K562 (cell line): ENCODE data around the gene MTO1. TPM values are rescaled to one million over a fixed set of nuclear protein-coding genes. Genes with fewer than 3 reads are reported as not detected.

Experiments
- ARHGAP35 ChIP-seq: fragments of 450-650 bp; IDR thresholded peaks from 2 replicates; pipeline ENCODE4 v1.6.1; 2018; ENCODE audit not compliant: partially characterized antibody
- CAMTA2 ChIP-seq: fragments of 250-450 bp; sonication (Bioruptor Pico); conservative IDR thresholded peaks from 2 replicates; pipeline ENCODE4 v1.5.1; 2022
- CBX8 ChIP-seq: fragments of 200-600 bp; sonication (generic); IDR thresholded peaks from 2 replicates; pipeline ENCODE4 v1.6.1; 2012; ENCODE audit warnings: borderline replicate concordance, mixed run types, low read depth, mild to moderate bottlenecking, moderate library complexity, mixed read lengths, low read length, control low read depth, inconsistent platforms; ENCODE audit not compliant: poor library complexity, severe bottlenecking; ENCODE audit errors: extremely low read depth
- CEBPB ChIP-seq: fragments of 450-650 bp; IDR thresholded peaks from 2 replicates; pipeline ENCODE4 v1.6.1; 2016; ENCODE audit warnings: missing genetic modification characterization, missing compliant biosample characterization
- CREM ChIP-seq: IDR thresholded peaks from 2 replicates; pipeline ENCODE4 v1.6.1; 2014; ENCODE audit warnings: antibody characterized with exemption, low read depth
- E2F5 ChIP-seq: sonication (generic); formaldehyde crosslinking; IDR thresholded peaks from 2 replicates; pipeline ENCODE4 v1.8.0; 2022; ENCODE audit warnings: mild to moderate bottlenecking, missing genetic modification reagents
- ETS1 ChIP-seq: conservative IDR thresholded peaks from 2 replicates; pipeline ENCODE4 v1.6.1; 2011; ENCODE audit warnings: low read depth, mild to moderate bottlenecking, low read length; ENCODE audit not compliant: control insufficient read depth
- FOXA3 ChIP-seq, 2 experiments: fragments of 450-650 bp in 1 of 2; sonication (generic) in 1 of 2; formaldehyde crosslinking; IDR thresholded peaks in 1 of 2; conservative IDR thresholded peaks in 1 of 2; 2 replicates each; pipeline versions ENCODE4 v1.4.0 to v1.8.0; 2020 to 2022; ENCODE audit warnings: mild to moderate bottlenecking in 2 of 2, missing genetic modification reagents in 1 of 2
- KDM2B ChIP-seq: fragments of 250-450 bp; sonication (Bioruptor Pico); IDR thresholded peaks from 2 replicates; pipeline ENCODE4 v1.8.0; 2021; ENCODE audit warnings: mild to moderate bottlenecking, moderate library complexity
- MAFG ChIP-seq: fragments of 450-650 bp; conservative IDR thresholded peaks from 2 replicates; pipeline ENCODE4 v1.6.1; 2016; ENCODE audit warnings: missing genetic modification characterization, missing compliant biosample characterization
- NR2F6 ChIP-seq: fragments of 450-650 bp; formaldehyde crosslinking; IDR thresholded peaks from 2 replicates; pipeline ENCODE4 v1.4.0; 2020; ENCODE audit warnings: mild to moderate bottlenecking
- PPARD ChIP-seq: fragments of 250-450 bp; sonication (Bioruptor Pico); IDR thresholded peaks from 2 replicates; pipeline ENCODE4 v1.8.0; 2022; ENCODE audit warnings: inconsistent platforms, mild to moderate bottlenecking, moderate library complexity
- PTBP1 ChIP-seq: fragments of 200-400 bp; formaldehyde crosslinking; IDR thresholded peaks from 2 replicates; pipeline ENCODE4 v1.6.1; 2017; ENCODE audit warnings: low read depth, low read length
- RBM14 ChIP-seq: fragments of 200-400 bp; formaldehyde crosslinking; IDR thresholded peaks from 2 replicates; pipeline ENCODE4 v1.6.1; 2018; ENCODE audit warnings: low read depth, mild to moderate bottlenecking, low read length, moderate library complexity, borderline replicate concordance; ENCODE audit not compliant: insufficient read depth
- RERE ChIP-seq: sonication (generic); formaldehyde crosslinking; IDR thresholded peaks from 2 replicates; pipeline ENCODE4 v1.8.0; 2023; ENCODE audit warnings: missing genetic modification reagents, mild to moderate bottlenecking, borderline replicate concordance
- SIN3A ChIP-seq, 2 experiments: fragments of 150-350 bp in 1 of 2; IDR thresholded peaks; 2 replicates each; pipeline ENCODE4 v1.6.1; 2011 to 2016; ENCODE audit warnings: borderline replicate concordance in 2 of 2, low read depth in 2 of 2, low read length in 2 of 2, mild to moderate bottlenecking in 2 of 2, moderate library complexity in 2 of 2; ENCODE audit not compliant: control insufficient read depth in 1 of 2
- SMAD1 ChIP-seq: fragments of 150-350 bp; IDR thresholded peaks from 2 replicates; pipeline ENCODE4 v1.6.1; 2014; ENCODE audit warnings: low read length, low read depth; ENCODE audit not compliant: partially characterized antibody
- SMARCA5 ChIP-seq: fragments of 450-650 bp; IDR thresholded peaks from 2 replicates; pipeline ENCODE4 v1.6.1; 2016
- ZNF57 ChIP-seq: fragments of 450-650 bp; formaldehyde crosslinking; IDR thresholded peaks from 2 replicates; pipeline ENCODE4 v1.4.0; 2020; ENCODE audit warnings: mild to moderate bottlenecking, moderate library complexity
- polyA plus RNA-seq, 8 experiments: library from polyadenylated mRNA; depleted of rRNA in 4 of 8; stranded (reverse) in 5 of 8; unstranded in 3 of 8; fragments of >200 nt; fragmentation: Nextera tagmentation in 2 of 8; fragmentation: Illumina TruSeq in 1 of 8; extraction: Ambion mirVana in 2 of 8; extraction: Trizol in 1 of 8; gene quantifications; 2 replicates each; pipeline versions ENCODE4 v1.2.1 to v1.2.3, GENCODE V29; 2011 to 2014; ENCODE audit warnings: inconsistent platforms in 1 of 8, missing spikeins in 1 of 8
- total RNA-seq, 7 experiments: library from RNA; depleted of rRNA in 6 of 7; stranded (reverse); fragments of >200 nt in 6 of 7; fragmentation: Illumina TruSeq in 2 of 7; extraction: Trizol in 2 of 7; gene quantifications; 2 replicates each; pipeline versions ENCODE4 v1.2.1 to v1.2.3, GENCODE V29; 2011 to 2021; ENCODE audit warnings: low replicate concordance in 1 of 7

Gene MTO1
- total and polyA plus RNA-seq, 9 of the 15 experiments (the other 6 are each of a cell fraction or from before 2014, with no cell fraction given), result 33.4 to 62.3 (median 50.6) TPM

GRCh38 chr6:73514746-73515110, 53.2 kb downstream of the MTO1 start (continued):
- TF ChIP-seq RERE, result no peak
- TF ChIP-seq SMARCA5, result no peak
- TF ChIP-seq ETS1, result 0 out of 2 replicates have a peak, but pooled peaks have one; percentile 12
- no peak for TF ChIP-seq KDM2B (CRISPR knock-in tag)
- TF ChIP-seq CBX8, result no peak
- TF ChIP-seq ZNF57 (CRISPR knock-in tag), result 0 out of 2 replicates have a peak, but pooled peaks have one; percentile 23
- 0 out of 2 replicates have a peak, but pooled peaks have one; percentile 17 for TF ChIP-seq NR2F6 (CRISPR knock-in tag)
- TF ChIP-seq PTBP1, result no peak
- no peak for TF ChIP-seq CREM
- no peak for TF ChIP-seq FOXA3 (CRISPR knock-in tag; conservative IDR thresholded peaks at IDR 0.05 in 1 of 2, IDR thresholded peaks at IDR 0.05 in 1 of 2)
- no peak for TF ChIP-seq PPARD
- peak; percentile 0 for TF ChIP-seq SMAD1
- TF ChIP-seq E2F5, result no peak
- no peak for TF ChIP-seq MAFG (tag)
- TF ChIP-seq CAMTA2 (CRISPR knock-in tag), result 0 out of 2 replicates have a peak, but pooled peaks have one; percentile 49
- peak; percentile 12 to 68; a peak in 1 of 4 replicates for TF ChIP-seq SIN3A (IDR thresholded peaks at IDR 0.05; ENCODE audit: borderline replicate concordance in 2 of 2, control insufficient read depth in 1 of 2, low read depth in 2 of 2, low read length in 2 of 2)
- TF ChIP-seq ARHGAP35, result no peak
- TF ChIP-seq RBM14, result no peak
- peak; percentile 76 for TF ChIP-seq CEBPB
